GM18505 (cell line): ENCODE results near the gene B4GAT1.
"Not testable (repeated sequence)": the region's sequence is repeated elsewhere in the genome, so short reads cannot be mapped to it uniquely, and the experiment has no call there.

Source experiments
- ATAC-seq: cut with Tn5 transposase; IDR thresholded peaks from one replicate; pipeline ENCODE4 v1.9.1; 2021; ENCODE audit not compliant: unreplicated experiment
- POLR2A ChIP-seq: IDR thresholded peaks from 4 replicates; pipeline ENCODE4 v1.6.1; 2011; ENCODE audit warnings: borderline replicate concordance; ENCODE audit not compliant: insufficient read depth, insufficient read length; ENCODE audit errors: extremely low read depth

B4GAT1 gene

DNA sequence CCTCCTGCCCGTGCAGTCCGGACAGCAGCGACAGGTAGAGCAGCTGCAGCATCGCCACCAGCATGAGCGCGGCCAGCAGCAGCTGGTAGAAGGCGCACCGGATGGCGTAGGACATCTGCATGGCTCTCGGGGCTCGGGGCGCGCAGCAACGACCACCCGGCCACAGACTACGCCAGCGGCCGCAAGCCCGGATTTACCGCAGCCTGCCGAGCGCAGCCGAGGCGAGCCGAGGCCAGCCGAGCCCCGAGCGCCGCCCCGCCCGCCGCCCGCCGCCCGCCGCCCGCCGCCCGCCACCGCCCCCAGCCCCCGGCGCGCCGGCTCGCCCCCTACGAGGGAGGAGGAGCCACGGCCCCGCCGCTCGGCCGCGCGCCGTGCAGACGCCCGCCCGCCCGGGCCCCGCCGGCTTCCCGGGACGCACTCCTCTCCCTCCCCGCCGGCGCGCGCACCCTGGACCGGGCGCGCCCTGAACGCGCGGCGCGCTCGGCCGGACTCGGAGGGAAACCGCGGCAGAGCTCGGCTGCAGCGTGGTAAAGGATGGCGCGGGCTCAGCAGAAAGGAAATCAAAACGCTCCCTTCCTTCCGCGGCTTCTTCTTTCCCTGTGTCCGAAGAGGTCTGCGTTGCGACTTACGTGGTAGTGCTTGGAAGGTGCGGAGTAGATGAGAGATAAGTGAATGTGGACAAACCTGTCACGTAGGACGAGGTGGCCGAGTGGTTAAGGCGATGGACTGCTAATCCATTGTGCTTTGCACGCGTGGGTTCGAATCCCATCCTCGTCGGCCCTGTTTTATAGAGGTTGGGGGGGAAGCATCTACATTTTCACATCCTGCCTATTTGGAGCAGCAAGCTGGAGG is at the start of gene B4GAT1:
Gene B4GAT1 (minus strand): TSS at position 205 of the 852 bp plus-strand sequence. CDS start 84 bp downstream, at position 121.
- ATAC-seq = peak; percentile 38
- TF ChIP-seq POLR2A = peak; percentile 69

DNA sequence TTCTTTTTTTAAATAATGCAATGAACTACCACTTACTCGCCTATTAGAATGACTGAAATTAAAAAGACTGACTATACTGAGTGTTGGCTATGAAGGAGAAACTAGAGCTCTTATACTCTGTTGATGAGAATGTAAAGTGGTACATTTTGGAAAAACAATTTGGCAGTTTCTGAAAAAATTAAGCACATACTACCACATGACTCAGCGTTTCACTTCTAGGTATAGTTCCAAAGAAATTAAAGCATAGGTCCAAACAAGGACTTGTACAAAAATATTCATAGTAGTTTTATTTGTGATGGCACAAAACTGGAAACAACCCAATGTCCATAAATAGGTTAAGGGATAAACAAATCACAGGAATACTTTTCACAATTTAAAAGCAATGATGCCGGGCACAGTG is 46.5 kb upstream of the B4GAT1 start:
- no peak for TF ChIP-seq POLR2A
- no peak for ATAC-seq

DNA sequence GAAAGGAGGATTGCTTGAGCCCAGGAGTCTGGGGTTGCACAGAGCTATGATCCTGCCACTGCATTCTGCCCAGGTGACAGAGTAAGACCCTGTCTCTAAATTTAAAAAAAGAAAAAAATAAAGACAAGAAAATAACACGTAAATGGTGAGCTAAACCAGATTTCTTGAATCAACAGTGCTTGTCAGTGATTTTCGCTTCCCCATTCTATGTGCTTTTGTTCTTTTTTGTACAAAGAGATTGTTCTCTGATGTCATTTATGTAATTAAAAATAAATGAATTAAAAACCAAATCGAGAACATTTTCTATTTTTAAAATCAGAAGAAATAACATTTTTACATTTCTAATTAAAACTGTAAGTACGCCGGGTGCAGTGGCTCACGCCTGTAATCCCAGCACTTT is 43.9 kb upstream of the B4GAT1 start:
- no peak for ATAC-seq

DNA sequence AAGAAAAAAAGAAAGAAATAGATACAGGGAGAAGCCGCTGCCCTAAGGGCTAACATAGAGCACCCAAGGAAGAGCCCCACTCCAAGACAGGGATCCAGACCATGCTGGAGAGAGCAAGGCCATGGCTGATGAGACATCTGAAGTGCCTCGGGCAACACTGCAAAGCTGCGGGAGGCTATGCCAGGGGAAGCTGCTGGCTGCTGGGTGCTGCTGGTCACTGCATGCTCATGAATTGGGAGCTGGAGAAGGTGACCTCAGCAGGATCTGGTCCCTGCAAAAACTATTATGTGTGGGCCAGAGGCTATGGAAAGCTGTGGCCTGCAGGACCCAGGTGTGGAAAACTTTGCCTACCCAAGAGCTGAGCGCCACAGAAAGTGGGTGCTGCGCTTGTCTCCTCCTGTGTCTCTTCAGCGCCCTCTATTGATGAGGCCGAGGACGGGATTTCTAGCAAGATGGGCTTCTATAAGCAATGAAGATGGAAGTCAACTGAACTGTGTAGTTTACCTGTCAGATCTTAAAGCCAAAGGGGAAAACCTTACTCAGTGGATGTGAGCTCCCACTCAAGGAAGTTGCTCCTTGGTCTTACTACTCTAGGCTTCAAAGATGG is 41.5 kb upstream of the B4GAT1 start:
- ATAC-seq = no peak
- no peak for TF ChIP-seq POLR2A

More for the DNA sequence above, 43.9 kb upstream of the B4GAT1 start:
- no peak for TF ChIP-seq POLR2A

DNA sequence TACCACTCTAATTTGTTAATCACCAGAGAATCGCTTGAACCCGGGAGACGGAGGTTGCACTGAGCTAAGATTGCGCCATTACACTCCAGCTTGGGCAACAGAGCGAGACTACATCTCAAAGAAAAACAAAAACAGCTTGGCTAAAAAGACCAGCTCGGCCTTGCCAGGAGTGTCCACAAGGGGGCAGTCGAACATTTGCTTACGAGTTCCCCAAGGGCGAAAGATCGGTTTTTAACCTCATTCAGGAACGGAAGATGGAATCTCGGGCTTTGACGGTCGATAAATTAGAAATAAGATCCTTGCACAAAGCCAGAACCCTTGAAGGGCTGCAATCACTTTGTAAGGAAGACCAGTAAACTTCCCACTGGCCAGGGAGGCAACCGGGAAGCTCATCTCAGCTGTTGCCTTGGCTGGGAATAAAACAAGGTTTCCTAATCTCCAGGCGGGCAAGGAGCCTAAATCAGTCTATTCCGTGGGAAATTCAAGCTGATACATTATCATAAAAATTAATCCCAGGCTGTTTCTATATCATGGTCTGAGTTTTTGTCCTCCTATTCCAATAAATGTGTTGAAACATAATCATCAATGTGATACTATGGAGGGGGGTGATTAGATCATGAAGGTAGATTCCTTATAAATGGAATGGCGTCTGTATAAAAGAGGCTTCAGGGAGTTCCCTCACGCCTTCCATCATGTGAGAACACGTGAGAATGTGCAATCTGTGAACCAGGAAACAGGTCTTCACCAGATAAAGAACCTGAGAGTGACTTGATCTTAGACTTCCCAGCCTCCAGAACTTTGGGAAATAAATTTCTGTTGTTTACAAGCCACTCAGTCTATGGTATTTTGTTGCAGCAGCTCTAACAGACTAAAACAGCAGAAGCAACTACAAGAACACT is 39.0 kb upstream of the B4GAT1 start:
- no peak for ATAC-seq
- TF ChIP-seq POLR2A = no peak

DNA sequence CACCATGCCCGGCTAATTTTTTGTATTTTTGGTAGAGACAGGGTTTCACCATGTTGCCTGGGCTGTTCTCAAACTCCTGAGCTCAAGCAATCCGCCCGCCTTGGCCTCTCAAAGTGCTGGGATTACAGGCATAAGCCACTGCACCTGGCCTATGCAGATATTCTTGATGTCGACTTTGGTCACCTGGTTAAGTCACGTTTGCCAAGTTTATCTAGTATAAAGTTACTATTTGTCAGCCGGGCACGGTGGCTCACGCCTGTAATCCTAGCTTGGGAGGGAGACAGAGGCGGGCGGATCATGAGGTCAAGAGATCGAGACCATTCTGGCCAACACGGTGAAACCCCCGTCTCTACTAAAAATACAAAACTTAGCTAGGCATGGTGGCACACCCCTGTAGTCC is 36.9 kb upstream of the B4GAT1 start:
- not testable (repeated sequence) for ATAC-seq

DNA sequence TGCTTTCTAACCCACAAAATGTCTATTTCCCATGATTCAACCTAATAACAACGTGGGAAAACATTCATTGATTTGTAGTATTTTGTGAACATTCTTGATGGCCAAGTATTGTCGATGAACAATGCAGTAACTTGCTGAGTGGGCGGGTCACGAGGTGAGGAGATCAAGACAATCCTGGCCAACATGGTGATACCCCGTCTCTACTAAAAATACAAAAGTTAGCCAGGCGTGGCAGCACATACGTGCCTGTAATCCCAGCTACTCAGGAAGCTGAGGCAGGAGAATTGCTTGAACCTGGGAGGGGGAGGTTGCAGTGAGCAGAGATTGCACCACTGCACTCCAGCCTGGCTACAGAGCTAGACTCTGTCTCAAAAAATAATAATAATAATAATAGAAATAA is 32.8 kb upstream of the B4GAT1 start:
- not testable (repeated sequence) for ATAC-seq

DNA sequence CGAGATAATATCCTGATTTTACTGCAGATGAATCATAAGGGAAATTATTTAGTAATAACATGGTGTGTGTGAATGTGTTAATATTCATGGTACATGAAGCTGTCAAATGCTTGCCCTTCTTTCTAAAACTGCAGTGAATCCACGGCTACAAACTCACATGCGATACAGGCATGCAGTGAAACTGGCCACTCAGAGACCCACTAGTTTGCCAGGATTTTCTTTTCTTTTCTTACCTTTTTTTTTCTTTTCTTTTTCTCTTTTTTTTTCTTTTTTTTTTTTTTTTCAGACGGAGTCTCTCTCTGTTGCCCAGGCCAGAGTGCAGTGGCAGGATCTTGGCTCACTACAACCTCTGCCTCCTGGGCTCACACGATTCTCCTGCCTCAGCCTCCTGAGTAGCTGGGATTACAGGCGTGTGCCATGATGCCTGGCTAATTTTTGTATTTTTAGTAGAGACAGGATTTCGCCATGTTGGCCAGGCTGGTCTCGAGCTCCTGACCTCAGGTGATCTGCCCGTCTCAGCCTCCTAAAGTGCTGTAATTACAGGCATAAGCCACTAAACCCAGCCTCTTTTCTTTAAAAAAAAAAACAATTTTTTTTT is 26.4 kb upstream of the B4GAT1 start:
- not testable (repeated sequence) for ATAC-seq

DNA sequence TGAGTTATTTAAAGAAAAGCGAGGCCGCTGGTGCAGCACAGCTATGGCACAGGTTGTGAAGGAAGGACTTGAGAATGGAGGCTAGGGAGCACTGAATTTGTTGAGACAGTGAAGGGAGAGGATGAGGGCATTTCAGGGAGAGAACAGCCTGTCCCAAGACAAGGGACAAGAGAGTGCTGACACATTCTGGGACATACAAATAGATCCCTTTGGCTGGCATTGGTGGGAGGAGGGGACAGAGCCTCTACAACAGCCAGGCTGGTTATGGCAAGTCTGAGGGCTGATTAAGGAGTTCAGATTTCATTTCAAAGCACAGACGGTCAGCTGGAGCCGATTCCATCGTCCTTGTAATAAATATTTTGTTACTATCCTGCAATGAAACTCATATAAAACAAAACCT is 25.8 kb upstream of the B4GAT1 start:
- no peak for ATAC-seq
- TF ChIP-seq POLR2A = no peak

DNA sequence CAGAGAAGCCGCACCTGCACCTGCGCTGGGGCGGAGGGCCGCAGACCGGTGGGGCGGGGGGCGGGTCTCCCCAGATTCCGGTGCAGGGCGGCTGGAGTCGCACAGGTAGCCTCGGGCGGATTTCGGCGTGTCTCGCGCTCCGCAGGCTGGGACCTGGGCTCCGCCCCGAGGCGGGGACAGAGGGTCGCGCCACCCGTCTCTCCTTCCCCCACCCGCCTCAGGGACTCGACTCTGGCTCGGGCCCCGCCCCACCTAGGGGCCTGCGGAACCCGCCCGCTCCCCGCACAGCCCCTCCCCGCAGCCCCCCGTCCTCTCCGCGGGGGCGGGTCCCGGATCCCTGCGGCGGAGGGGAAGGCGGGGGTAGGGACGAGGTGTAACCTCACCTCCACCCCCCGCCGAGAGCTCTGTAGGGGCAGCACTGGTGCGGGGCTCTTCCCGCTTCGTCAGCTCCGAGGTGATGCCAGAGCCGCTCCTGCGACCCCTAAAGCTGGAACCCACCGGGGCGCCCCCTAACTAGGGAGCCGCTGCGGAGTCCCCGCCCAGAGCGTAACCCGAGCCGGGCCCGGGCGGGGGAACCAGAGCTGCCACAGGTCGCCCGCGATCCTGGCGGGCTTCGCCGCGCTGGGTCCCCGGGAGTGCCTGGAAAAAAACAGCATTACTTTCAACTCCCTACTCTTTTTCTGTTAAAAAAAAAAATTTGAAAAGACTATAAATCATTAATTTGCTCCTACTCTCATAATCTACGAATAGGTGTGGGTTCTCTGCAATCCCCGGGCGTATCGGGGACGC is 24.4 kb upstream of the B4GAT1 start, which contains the start of gene SLC29A2:
Gene SLC29A2 (minus strand): TSS at position 134 of the 789 bp plus-strand sequence. CDS start 169 bp downstream, outside the sequence.
- peak; percentile 64 for ATAC-seq
- TF ChIP-seq POLR2A = peak; percentile 46

DNA sequence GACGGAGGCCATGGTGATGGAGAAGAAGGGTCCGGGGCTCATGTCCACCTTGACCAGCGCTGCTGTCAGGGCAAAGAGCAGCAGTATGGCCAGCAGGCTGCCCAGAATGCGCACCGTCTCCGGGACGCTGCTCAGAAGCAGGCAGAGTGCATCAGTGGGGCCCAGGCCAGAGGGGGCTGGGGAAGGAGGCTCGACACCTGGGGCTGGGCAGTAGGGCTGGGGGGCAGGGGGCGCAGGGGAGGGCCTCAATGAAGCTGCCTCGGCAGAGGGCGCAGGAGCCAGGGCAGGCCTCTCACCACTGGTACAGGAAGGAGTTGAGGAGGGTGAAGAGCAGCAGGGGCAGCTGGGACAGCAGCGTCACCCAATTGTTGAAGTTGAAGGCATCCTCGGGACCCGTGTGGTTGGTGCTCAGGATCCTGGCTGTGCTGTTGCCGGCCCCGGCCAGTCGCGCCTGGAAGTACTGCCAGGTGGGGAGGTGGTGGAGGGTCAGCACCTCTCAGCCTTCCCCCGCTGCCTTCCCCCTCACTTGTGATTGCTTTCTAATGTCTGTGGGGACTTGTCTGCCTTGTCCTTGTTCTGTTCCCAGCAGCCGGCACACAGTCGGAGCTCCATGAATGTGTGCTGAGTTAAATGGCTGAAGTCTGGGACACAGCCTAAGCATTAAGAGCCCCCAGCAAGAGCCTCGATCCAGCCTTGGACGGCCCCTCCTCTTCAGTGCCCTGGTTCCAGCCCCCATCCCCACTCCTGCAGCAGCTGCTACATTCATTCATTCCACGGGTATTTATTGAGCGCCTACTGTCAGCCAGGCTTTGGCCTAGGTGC is 21.9 kb upstream of the B4GAT1 start:
- no peak for TF ChIP-seq POLR2A
- ATAC-seq = no peak

DNA sequence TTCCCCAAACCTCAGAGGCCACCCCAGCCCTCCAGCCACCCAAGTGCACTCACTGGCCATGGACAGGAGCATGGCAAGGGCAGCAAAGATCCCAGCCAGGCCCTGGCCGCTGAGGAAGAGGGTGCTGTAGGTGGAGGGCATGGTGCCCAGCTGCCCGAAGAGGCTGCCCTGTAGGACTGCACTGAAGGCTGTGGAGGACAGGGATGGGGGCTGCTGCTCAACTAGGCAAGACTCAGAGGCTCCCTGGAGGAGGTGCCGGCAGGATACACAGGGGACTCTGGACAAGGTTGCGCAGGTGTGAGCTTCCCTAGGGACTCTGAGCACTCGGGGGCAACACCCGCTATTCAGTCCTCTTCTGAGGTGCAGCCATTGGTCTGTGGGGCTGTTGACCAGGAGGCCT is 21.1 kb upstream of the B4GAT1 start:
- TF ChIP-seq POLR2A = no peak
- no peak for ATAC-seq
